ENCODE results near the gene MLXIP. TPM values are rescaled to one million over a fixed set of nuclear protein-coding genes. Genes with fewer than 3 reads are reported as not detected.
A peak's percentile ranks its signal among the peaks of the same experiment; 100 is the strongest.

The MLXIP gene
- total and polyA plus RNA-seq, 9 of the 15 experiments (the other 6 are each of a cell fraction or from before 2014, with no cell fraction given) = 2.2 to 66.3 (median 18.1) TPM

- ChIA-PET POLR2A (interaction anchor here (0.6 to 1.0 kb wide), 2 partner anchors 9 to 50 kb away, joined by 3 read pairs; no protein-coding TSS in a partner anchor), CTCF (ENCODE audit: low intra/inter-chr PET ratio) (no interaction called here)
- intact Hi-C loops (cut with micrococcal nuclease) (no loop called here), in situ Hi-C loops (cut with MboI) (no loop called here)
- TF ChIP-seq ZBTB33 (CRISPR knock-in tag; IDR thresholded peaks at IDR 0.05) (peak; percentile 19; the same call in 1 of the 2 replicates), TAL1 (IDR thresholded peaks at IDR 0.05) (no peak), POLR2AphosphoS2 (IDR thresholded peaks at IDR 0.05; ENCODE audit: low read length) (0 out of 2 replicates have a peak, but pooled peaks have one; percentile 10), ZNF140 (CRISPR knock-in tag; IDR thresholded peaks at IDR 0.05) (no peak), ZNF217 (CRISPR knock-in tag; IDR thresholded peaks at IDR 0.05) (no peak), POLR2A (conservative IDR thresholded peaks at IDR 0.05) (peak; percentile 16; the same call in 1 of the 2 replicates), POLR2AphosphoS5 (IDR thresholded peaks at IDR 0.05; ENCODE audit: control insufficient read depth, insufficient read depth, low read depth, low read length) (0 out of 2 replicates have a peak, but pooled peaks have one; percentile 9), TFE3 (CRISPR knock-in tag; IDR thresholded peaks at IDR 0.05) (no peak), SUPT5H (IDR thresholded peaks at IDR 0.05) (0 out of 2 replicates have a peak, but pooled peaks have one; percentile 19), CREB3L1 (IDR thresholded peaks at IDR 0.05; ENCODE audit: borderline replicate concordance, low read depth) (no peak)
- Histone ChIP-seq H3K4me2 (ENCODE audit: insufficient read depth, low read length) (no peak overlapping the region), H3K9ac (ENCODE audit: insufficient read depth in 1 of 2, low read depth in 2 of 2, low read length in 2 of 2) (no peak overlapping the region), H3K79me2 (ENCODE audit: control insufficient read depth, insufficient read depth, low read length) (no peaks in the 10 kb centered on the region), H2AFZ (ENCODE audit: low read depth, low read length) (no peak overlapping the region), H3K27me3 (ENCODE audit: control insufficient read depth in 2 of 2, insufficient read depth in 2 of 2, low read length in 2 of 2) (no peaks in the 10 kb centered on the region; a peak in 1 of 5 replicates), H4K20me1 (replicated peaks; ENCODE audit: control insufficient read depth, insufficient read depth, low read length) (peaks cover 41% of the 10 kb centered on the region), H3K4me1 (replicated peaks in 1 of 2; ENCODE audit: control insufficient read depth in 2 of 2, insufficient read depth in 2 of 2, low read length in 2 of 2) (peaks cover 0 to 21% of the 10 kb centered on the region in 2 experiments; a peak in 2 of 5 replicates), H3K9me3 (replicated peaks; ENCODE audit: control insufficient read depth, insufficient read depth, low read depth, low read length) (no peaks in the 10 kb centered on the region), H3K27ac (ENCODE audit: extremely low read depth, low read depth, low read length) (no peak overlapping the region), H3K36me3 (ENCODE audit: control insufficient read depth, insufficient read depth, low read length) (peaks cover 40% of the 10 kb centered on the region; the same call in 2 of the 3 replicates), H3K4me3 (no peak overlapping the region), H3K9me1 (ENCODE audit: control insufficient read depth, insufficient read depth, low read length) (peaks cover 9% of the 10 kb centered on the region)
- BruUV-seq (replicated peaks) = TSS peak; percentile 30
- ATAC-seq = peak; percentile 5; the same call in 2 of the 3 replicates
- FAIRE-seq = no peak
- 93% methylated on average over 9 of the region's 12 CpGs for WGBS (ENCODE audit: insufficient coverage, low coverage, missing lambda C conversion rate)
- DNase-seq (ENCODE audit: extremely low read depth in 1 of 4, low spot score in 3 of 4) = no peak
These were observed 66.3 kb downstream of the MLXIP start for GRCh38 chr12:122144885-122145284.

Measured in K562 (cell line).